ENCODE results near the gene SLC4A1.

Gene SLC4A1

GRCh38 chr17:44273607-44274006 lies 5.7 kb upstream of the SLC4A1 start:
- no peak overlapping the region for H3K4me3 ChIP-seq (ENCODE audit: low read depth, low read length)
- TF ChIP-seq, protein P1, sequence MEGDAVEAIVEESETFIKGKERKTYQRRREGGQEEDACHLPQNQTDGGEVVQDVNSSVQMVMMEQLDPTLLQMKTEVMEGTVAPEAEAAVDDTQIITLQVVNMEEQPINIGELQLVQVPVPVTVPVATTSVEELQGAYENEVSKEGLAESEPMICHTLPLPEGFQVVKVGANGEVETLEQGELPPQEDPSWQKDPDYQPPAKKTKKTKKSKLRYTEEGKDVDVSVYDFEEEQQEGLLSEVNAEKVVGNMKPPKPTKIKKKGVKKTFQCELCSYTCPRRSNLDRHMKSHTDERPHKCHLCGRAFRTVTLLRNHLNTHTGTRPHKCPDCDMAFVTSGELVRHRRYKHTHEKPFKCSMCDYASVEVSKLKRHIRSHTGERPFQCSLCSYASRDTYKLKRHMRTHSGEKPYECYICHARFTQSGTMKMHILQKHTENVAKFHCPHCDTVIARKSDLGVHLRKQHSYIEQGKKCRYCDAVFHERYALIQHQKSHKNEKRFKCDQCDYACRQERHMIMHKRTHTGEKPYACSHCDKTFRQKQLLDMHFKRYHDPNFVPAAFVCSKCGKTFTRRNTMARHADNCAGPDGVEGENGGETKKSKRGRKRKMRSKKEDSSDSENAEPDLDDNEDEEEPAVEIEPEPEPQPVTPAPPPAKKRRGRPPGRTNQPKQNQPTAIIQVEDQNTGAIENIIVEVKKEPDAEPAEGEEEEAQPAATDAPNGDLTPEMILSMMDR (IDR thresholded peaks at IDR 0.05; ENCODE audit: low read depth, low read length): no peak

GRCh38 chr17:44272954-44273353 lies 5.0 kb upstream of the SLC4A1 start:
- TF ChIP-seq, protein P1 (IDR thresholded peaks at IDR 0.05; ENCODE audit: low read depth, low read length): no peak
- no peak overlapping the region for H3K4me3 ChIP-seq (ENCODE audit: low read depth, low read length)

- no peak overlapping the region for H3K4me3 ChIP-seq (ENCODE audit: low read depth, low read length)
- TF ChIP-seq, protein P1 (IDR thresholded peaks at IDR 0.05; ENCODE audit: low read depth, low read length): no peak
These were observed 4.5 kb upstream of the SLC4A1 start for GRCh38 chr17:44272321-44272951.

GRCh38 chr17:44269535-44270240 lies 1.8 kb upstream of the SLC4A1 start:
- no peak overlapping the region for H3K4me3 ChIP-seq (ENCODE audit: low read depth, low read length)
- TF ChIP-seq, protein P1 (IDR thresholded peaks at IDR 0.05; ENCODE audit: low read depth, low read length): no peak

- H3K4me3 ChIP-seq (ENCODE audit: low read depth, low read length): no peak overlapping the region
- TF ChIP-seq, protein P1 (IDR thresholded peaks at IDR 0.05; ENCODE audit: low read depth, low read length): no peak
These were observed 987 bp upstream of the SLC4A1 start for GRCh38 chr17:44268709-44269534.

DNA sequence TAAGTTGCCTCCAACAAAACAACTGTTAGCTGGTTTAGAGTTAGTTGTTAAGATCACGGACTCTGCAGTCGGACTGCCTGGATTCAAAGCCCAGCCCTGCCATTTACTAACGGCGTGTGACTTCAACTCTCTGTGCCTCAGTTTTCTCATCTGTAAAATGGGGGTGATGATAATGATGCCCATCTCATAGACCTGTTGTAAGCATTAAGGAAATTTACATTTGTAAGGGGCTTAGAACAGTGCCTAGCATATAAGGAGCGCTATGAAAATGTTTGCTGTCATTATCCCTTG lies 825 bp downstream of the SLC4A1 start:
- TF ChIP-seq, protein P1 (IDR thresholded peaks at IDR 0.05; ENCODE audit: low read depth, low read length): no peak
- no peak overlapping the region for H3K4me3 ChIP-seq (ENCODE audit: low read depth, low read length)

Measured in WI38 (cell line).